ENCODE measurements around the gene NEO1. TPM values are rescaled to one million over a fixed set of nuclear protein-coding genes. Genes with fewer than 3 reads are reported as not detected.

The NEO1 gene
- polyA plus RNA-seq, 2 of the 4 experiments (the other 2 are of a cell fraction): 29.1 to 30.3 TPM

DNA sequence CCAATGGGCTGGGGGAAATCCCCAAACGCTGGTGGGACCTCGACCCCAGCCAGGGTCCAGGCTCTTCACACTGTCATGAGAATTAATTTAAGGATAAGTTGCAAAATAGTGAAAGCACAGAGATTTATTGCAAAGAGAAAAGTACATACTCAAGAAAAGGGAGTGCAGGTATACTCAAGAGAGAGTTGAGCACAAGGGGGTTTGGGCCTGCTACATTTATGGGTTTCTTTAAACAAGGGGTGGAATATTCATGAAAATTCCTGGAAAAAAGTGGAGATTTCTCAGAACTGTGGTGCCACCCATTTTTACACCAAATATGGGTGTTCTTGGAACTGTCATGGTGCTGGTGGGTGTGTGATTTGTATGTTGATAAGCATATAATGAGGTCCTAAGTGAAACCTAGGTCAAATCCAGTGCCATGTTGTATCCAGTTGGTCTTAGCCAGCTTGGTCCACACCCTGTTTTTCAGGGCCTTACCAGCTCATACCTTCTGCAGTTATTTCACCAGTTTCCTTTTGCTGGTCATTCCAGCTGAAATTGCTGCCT lies 32.6 kb upstream of the NEO1 start (continued):
- TF ChIP-seq, protein P1, sequence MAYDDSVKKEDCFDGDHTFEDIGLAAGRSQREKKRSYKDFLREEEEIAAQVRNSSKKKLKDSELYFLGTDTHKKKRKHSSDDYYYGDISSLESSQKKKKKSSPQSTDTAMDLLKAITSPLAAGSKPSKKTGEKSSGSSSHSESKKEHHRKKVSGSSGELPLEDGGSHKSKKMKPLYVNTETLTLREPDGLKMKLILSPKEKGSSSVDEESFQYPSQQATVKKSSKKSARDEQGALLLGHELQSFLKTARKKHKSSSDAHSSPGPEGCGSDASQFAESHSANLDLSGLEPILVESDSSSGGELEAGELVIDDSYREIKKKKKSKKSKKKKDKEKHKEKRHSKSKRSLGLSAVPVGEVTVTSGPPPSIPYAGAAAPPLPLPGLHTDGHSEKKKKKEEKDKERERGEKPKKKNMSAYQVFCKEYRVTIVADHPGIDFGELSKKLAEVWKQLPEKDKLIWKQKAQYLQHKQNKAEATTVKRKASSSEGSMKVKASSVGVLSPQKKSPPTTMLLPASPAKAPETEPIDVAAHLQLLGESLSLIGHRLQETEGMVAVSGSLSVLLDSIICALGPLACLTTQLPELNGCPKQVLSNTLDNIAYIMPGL (CRISPR knock-in tag; IDR thresholded peaks at IDR 0.05; ENCODE audit: borderline replicate concordance): no peak

DNA sequence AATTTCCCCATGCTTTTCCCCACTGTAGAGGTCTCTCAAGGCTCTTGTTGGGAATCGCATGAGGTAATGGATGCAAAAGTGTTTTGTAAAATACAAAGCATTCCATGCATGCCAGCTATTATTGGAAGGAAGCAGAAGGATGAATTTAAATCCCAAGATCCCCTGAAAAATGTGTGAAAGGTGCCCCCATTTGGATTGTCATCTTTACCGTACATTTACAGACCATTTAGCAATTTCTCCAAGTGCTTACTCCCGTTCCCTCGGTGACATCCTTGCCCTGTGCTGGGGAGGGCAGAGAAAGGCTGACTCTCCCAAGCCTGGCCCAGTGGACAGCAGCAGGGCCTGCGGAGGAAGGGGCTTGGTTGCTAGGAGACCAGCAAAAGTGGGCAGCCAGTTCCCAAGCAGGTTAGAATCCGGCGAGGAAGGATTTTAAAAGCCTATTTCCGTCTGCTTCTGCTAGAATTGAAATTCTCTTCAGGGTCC lies 31.1 kb upstream of the NEO1 start:
- no peaks in the 10 kb centered on the region for H3K4me1 ChIP-seq
- ATAC-seq (no peak), FAIRE-seq (no peak), DNase-seq (ENCODE audit: low read depth in 1 of 2, low spot score in 1 of 2) (no peak)
- WGBS (ENCODE audit: missing lambda C conversion rate): 62% methylated on average over 8 of the region's 8 CpGs
- TF ChIP-seq FOSB (CRISPR knock-in tag; IDR thresholded peaks at IDR 0.05) (no peak), POLR2AphosphoS2 (conservative IDR thresholded peaks at IDR 0.05; ENCODE audit: low read length) (no peak)
- ChIA-PET CTCF (interaction anchor here (1.0 kb wide), 1 partner anchor 9 kb away, joined by 3 read pairs; no protein-coding TSS in a partner anchor), POLR2A (no interaction called here)
- no peak overlapping the region for H3K4me3 ChIP-seq
- H3K27ac ChIP-seq: no peak overlapping the region
- no peak overlapping the region for H3K4me2 ChIP-seq
- no peaks in the 10 kb centered on the region for H3K9me3 ChIP-seq

DNA sequence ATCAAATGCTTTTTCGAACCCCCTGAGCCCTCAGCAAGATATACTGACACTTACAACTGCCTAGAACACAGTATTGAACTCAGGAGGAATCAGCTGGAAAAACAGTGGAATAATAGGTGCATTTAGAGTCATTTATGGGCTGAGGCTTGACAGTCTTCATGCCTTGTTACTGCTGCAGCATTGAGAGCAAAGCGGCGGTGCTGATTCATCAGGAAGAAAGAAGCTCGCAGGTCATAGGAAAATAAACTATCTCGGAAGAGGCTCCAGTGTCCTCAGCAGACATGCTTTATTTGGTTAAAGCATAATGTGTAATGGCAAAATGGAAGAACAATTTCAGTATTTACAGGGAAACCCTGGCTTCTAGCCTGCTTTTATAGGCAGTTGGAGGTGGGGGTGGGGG lies 30.1 kb upstream of the NEO1 start:
- no peak overlapping the region for H3K4me2 ChIP-seq
- POLR2A ChIA-PET: no interaction called here
- H3K4me3 ChIP-seq: no peak overlapping the region
- TF ChIP-seq GATA3 (IDR thresholded peaks at IDR 0.05; ENCODE audit: borderline replicate concordance) (no peak), ZNF302 (CRISPR knock-in tag; IDR thresholded peaks at IDR 0.05) (no peak), ZFP36 (IDR thresholded peaks at IDR 0.05; ENCODE audit: borderline replicate concordance, partially characterized antibody) (no peak), FOXS1 (CRISPR knock-in tag; IDR thresholded peaks at IDR 0.05) (no peak), BHLHE40 (IDR thresholded peaks at IDR 0.05; ENCODE audit: low read depth, low read length) (no peak), CBX2 (IDR thresholded peaks at IDR 0.05; ENCODE audit: borderline replicate concordance, low read depth) (no peak), RARB (CRISPR knock-in tag; IDR thresholded peaks at IDR 0.05) (no peak), HOXA7 (CRISPR knock-in tag; IDR thresholded peaks at IDR 0.05) (no peak), EHF (CRISPR knock-in tag; IDR thresholded peaks at IDR 0.05) (no peak), CHD4 (IDR thresholded peaks at IDR 0.05; ENCODE audit: borderline replicate concordance) (no peak), CHD2 (IDR thresholded peaks at IDR 0.05; ENCODE audit: low read length, partially characterized antibody) (no peak), RAD21 (conservative IDR thresholded peaks at IDR 0.05 in 1 of 2, IDR thresholded peaks at IDR 0.05 in 1 of 2) (no peak), ZSCAN20 (CRISPR knock-in tag; IDR thresholded peaks at IDR 0.05) (no peak), HDAC2 (IDR thresholded peaks at IDR 0.05) (no peak), CBX8 (IDR thresholded peaks at IDR 0.05) (no peak)
- TF ChIP-seq, protein P2, sequence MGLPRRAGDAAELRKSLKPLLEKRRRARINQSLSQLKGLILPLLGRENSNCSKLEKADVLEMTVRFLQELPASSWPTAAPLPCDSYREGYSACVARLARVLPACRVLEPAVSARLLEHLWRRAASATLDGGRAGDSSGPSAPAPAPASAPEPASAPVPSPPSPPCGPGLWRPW (IDR thresholded peaks at IDR 0.05): no peak
- TF ChIP-seq, protein P3, sequence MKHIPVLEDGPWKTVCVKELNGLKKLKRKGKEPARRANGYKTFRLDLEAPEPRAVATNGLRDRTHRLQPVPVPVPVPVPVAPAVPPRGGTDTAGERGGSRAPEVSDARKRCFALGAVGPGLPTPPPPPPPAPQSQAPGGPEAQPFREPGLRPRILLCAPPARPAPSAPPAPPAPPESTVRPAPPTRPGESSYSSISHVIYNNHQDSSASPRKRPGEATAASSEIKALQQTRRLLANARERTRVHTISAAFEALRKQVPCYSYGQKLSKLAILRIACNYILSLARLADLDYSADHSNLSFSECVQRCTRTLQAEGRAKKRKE (CRISPR knock-in tag; IDR thresholded peaks at IDR 0.05; ENCODE audit: low read depth): no peak
- TF ChIP-seq, protein P4, sequence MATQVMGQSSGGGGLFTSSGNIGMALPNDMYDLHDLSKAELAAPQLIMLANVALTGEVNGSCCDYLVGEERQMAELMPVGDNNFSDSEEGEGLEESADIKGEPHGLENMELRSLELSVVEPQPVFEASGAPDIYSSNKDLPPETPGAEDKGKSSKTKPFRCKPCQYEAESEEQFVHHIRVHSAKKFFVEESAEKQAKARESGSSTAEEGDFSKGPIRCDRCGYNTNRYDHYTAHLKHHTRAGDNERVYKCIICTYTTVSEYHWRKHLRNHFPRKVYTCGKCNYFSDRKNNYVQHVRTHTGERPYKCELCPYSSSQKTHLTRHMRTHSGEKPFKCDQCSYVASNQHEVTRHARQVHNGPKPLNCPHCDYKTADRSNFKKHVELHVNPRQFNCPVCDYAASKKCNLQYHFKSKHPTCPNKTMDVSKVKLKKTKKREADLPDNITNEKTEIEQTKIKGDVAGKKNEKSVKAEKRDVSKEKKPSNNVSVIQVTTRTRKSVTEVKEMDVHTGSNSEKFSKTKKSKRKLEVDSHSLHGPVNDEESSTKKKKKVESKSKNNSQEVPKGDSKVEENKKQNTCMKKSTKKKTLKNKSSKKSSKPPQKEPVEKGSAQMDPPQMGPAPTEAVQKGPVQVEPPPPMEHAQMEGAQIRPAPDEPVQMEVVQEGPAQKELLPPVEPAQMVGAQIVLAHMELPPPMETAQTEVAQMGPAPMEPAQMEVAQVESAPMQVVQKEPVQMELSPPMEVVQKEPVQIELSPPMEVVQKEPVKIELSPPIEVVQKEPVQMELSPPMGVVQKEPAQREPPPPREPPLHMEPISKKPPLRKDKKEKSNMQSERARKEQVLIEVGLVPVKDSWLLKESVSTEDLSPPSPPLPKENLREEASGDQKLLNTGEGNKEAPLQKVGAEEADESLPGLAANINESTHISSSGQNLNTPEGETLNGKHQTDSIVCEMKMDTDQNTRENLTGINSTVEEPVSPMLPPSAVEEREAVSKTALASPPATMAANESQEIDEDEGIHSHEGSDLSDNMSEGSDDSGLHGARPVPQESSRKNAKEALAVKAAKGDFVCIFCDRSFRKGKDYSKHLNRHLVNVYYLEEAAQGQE (IDR thresholded peaks at IDR 0.05): no peak
- TF ChIP-seq, protein P5, sequence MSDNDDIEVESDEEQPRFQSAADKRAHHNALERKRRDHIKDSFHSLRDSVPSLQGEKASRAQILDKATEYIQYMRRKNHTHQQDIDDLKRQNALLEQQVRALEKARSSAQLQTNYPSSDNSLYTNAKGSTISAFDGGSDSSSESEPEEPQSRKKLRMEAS (IDR thresholded peaks at IDR 0.05): no peak
- no peak for ATAC-seq
- CTCF ChIA-PET: no interaction called here
- no peak for FAIRE-seq
- 56% methylated on average over 5 of the region's 5 CpGs for WGBS (ENCODE audit: missing lambda C conversion rate)
- DNase-seq (ENCODE audit: low read depth in 1 of 2, low spot score in 1 of 2): no peak
- no peak overlapping the region for H3K27ac ChIP-seq
- no peaks in the 10 kb centered on the region for H3K4me1 ChIP-seq
- H3K9me3 ChIP-seq: no peaks in the 10 kb centered on the region
